NCI-H128 (cell line): ENCODE data around the gene LPP.

Experiments
- DNase-seq: peaks from one replicate; lab custom pipeline; 2025; ENCODE audit not compliant: unreplicated experiment; lab: John Stamatoyannopoulos, UW

LPP gene

GRCh38 chr3:188533172-188533571 lies 379.2 kb downstream of the LPP start:
- DNase-seq = no peak

GRCh38 chr3:188533612-188534357 lies 379.8 kb downstream of the LPP start:
- no peak for DNase-seq

GRCh38 chr3:188534633-188535032 lies 380.7 kb downstream of the LPP start:
- DNase-seq = no peak

GRCh38 chr3:188537606-188538005 lies 383.6 kb downstream of the LPP start:
- no peak for DNase-seq

GRCh38 chr3:188539037-188539436 lies 385.1 kb downstream of the LPP start:
- DNase-seq = no peak

DNA sequence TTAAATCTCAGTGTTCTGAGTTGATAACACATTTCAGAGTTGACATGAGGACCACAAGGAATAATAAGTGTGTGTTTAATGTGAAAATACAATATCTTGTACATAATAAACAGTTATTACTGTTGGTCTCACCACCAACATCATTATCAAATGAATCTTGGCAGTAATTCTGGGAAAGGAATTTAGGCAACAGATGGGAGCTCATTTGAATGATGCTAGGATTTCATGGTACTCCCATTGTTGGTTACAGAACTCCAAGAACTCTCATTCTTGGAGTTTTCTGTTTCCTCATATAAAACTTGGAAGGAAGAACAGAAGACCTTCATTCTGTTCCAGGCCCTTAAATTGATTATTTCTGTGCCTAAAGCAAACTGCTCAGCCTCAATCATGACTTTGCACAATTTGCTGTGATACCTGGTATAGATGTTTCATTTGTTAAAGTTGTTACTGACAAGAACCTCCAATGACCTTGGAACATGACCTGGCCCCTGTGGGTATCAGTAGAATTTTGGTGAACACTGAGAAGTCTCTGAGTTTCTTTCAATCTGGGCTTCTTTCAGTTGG lies 385.8 kb downstream of the LPP start:
- DNase-seq = no peak

GRCh38 chr3:188542196-188542595 lies 388.2 kb downstream of the LPP start:
- no peak for DNase-seq

DNA sequence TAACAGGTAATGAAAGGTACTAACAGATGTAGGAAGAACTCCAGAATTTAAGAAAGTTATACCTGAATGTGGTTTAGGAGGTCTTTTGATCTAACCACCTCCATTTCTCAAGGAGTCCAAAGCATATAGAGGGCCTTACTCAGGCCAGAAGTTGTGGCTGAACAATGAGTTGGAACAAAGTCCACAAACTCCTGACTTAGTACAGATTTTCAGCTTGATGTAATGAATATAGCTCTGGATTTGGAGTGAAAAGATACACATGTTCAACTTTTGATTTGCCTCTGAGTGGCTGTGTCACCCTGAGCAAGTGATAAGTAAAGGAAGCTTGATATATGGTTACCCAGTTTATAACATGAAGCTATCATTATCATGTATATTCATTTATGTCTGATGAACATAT lies 390.1 kb downstream of the LPP start:
- no peak for DNase-seq

- DNase-seq = no peak
Observed at GRCh38 chr3:188546835-188547670, 393.1 kb downstream of the LPP start.

GRCh38 chr3:188553569-188553968 lies 399.6 kb downstream of the LPP start:
- DNase-seq = no peak

DNA sequence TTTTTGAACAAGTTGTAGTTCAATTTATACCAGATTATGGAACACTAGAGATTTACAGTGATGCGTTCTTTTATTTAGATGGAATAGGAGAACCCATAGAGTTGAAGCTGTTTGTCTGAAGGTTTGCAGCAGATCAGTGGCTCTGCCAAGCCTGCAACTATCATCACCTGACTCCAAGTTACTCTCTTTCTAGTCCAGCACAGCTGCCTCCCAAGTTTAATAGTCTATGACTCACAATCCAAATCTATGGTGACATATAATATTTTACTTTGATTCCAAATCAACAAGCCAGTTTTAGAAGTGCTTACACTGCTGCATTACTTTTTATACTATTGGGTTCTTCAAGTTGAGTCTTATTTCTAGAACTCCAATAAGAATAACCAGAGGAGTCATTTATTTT lies 400.4 kb downstream of the LPP start:
- DNase-seq = no peak

DNA sequence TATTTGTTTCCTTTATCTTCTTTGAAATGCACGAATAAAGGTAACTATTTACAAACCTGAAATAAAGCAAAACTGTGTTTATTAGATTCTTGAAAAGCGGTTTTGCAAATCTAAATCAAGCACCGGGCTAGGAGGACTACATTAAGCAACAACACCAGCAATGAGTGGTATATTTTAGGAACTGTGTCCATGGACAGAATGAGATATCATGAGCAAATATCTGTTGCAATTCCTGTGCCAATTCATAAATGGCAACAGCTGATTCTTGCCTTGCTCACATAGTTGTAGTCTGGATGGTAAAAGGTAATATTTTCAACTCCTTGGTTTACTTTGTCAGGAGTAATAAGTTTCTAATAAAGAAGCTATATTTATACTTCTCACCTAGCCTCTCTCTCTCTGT lies 403.3 kb downstream of the LPP start:
- DNase-seq = no peak

GRCh38 chr3:188558343-188559071 lies 404.6 kb downstream of the LPP start:
- DNase-seq = no peak

GRCh38 chr3:188559072-188559429 lies 405.1 kb downstream of the LPP start:
- no peak for DNase-seq

- DNase-seq = no peak
Observed at GRCh38 chr3:188559856-188560255, 405.9 kb downstream of the LPP start.

DNA sequence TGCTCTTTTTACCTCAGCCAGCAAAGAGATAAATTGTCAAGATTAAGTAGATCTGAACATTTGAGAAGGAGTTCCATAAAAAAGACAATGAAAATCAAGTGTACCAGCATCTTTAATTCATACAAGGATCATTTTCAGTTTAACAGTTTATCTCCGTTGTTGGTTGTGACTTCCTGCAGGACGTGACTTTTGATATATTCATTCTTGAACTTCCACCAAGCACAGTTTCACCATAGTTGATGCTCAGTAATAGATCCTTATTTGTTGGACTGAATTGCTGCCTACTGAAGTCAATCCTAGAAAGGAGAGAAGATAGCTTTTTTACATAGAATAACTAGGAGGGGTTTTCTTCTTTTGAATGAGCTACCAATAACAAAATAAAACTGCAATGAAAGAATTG lies 408.2 kb downstream of the LPP start:
- DNase-seq = no peak

GRCh38 chr3:188567478-188568195 lies 413.7 kb downstream of the LPP start:
- no peak for DNase-seq

GRCh38 chr3:188568736-188569135 lies 414.8 kb downstream of the LPP start:
- DNase-seq = no peak

GRCh38 chr3:188571531-188572095 lies 417.7 kb downstream of the LPP start:
- DNase-seq = no peak

DNA sequence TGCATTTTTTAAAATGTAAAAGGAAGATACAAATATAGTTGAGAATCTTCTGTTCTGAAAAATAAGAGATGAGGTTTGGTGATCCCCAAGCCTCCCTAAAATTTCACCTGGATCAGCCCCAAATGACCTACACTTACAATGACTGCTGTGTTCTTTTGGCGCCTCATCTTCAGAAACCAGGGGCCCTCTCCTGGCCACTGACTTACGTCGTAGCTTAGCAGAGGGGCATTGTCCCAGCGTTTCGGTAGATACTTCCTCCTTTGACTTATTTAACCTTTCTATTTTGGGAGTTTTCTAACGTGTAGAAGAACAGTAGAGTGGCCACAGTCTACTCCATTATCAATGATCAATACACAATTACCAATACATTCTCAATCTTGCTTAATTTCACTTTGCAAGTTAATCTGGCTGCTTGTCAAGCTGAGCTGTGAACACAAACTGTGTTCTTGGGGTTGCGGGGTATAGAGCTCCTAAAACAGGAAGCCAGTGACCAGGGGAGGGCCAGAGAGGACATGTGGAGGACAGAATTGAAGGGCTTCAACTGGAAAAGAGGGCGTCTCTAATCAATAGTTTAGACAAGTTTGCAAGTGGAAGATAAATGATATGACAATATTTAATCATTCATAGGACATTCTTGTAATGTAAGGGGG lies 419.5 kb downstream of the LPP start:
- DNase-seq = no peak
